H1 (cell line): ENCODE results near the gene SEMA3G. TPM values are rescaled to one million over a fixed set of nuclear protein-coding genes. Genes with fewer than 3 reads are reported as not detected.

Source experiments
- CTCF ChIA-PET: fragments of 300-600 bp; sonication (Branson Sonifier 250); formaldehyde crosslinking; loops from one replicate; lab custom pipeline; 2021; ENCODE audit not compliant: partially characterized antibody; lab: Charles Lee
- POLR2A ChIA-PET: fragments of 300-600 bp; sonication (Branson Sonifier 250); formaldehyde crosslinking; loops from one replicate; lab custom pipeline; 2021; ENCODE audit warnings: inconsistent platforms; ENCODE audit not compliant: partially characterized antibody; lab: Charles Lee
- DNase-seq, 2 experiments: peaks; one replicate each; pipeline versions ENCODE4 v3.0.0 to v3.0.0-alpha.2; 2010 to 2022; ENCODE audit warnings: low spot score in 2 of 2, low read depth in 1 of 2, mixed read lengths in 1 of 2
- FAIRE-seq: peaks from 2 replicates; lab custom pipeline; 2011; peaks lifted over from hg19 to GRCh38; lab: Jason Lieb, UNC
- H2AFZ ChIP-seq: 2 replicates; pipeline ENCODE4 v1.8.1; 2012; ENCODE audit warnings: low read length, inconsistent platforms
- H2AK5ac ChIP-seq: 2 replicates; pipeline ENCODE4 v1.6.1; 2013; ENCODE audit warnings: low read depth, low read length
- H2BK120ac ChIP-seq: replicated peaks from 2 replicates; pipeline ENCODE3; 2013; ENCODE audit warnings: low read depth, low read length, inconsistent platforms
- H2BK12ac ChIP-seq: 2 replicates; pipeline ENCODE4 v1.6.1; 2013; ENCODE audit warnings: low read depth, low read length
- H2BK15ac ChIP-seq: 2 replicates; pipeline ENCODE4 v1.6.1; 2013; ENCODE audit warnings: low read length
- H2BK20ac ChIP-seq: 2 replicates; pipeline ENCODE4 v1.6.1; 2013; ENCODE audit warnings: low read length
- H2BK5ac ChIP-seq: 2 replicates; pipeline ENCODE4 v1.6.1; 2013; ENCODE audit warnings: low read depth, low read length
- H3K14ac ChIP-seq: 2 replicates; pipeline ENCODE4 v1.6.1; 2013; ENCODE audit warnings: inconsistent platforms; ENCODE audit not compliant: insufficient read length
- H3K18ac ChIP-seq: 2 replicates; pipeline ENCODE4 v1.6.1; 2013; ENCODE audit warnings: low read length; ENCODE audit errors: extremely low read depth
- H3K23ac ChIP-seq: 2 replicates; pipeline ENCODE4 v1.6.1; 2013; ENCODE audit warnings: inconsistent platforms; ENCODE audit not compliant: insufficient read length
- H3K23me2 ChIP-seq: 2 replicates; pipeline ENCODE4 v1.6.1; 2013; ENCODE audit warnings: low read depth, low read length
- H3K27ac ChIP-seq: 2 replicates; pipeline ENCODE4 v1.6.1; 2011; ENCODE audit warnings: low read depth, low read length, inconsistent platforms
- H3K27me3 ChIP-seq, 4 experiments: replicated peaks in 1 of 4; 1 replicate in 1 of 4; 2 replicates in 3 of 4; pipeline versions ENCODE4 v1.6.1 to v1.8.1; 2011 to 2013; ENCODE audit warnings: low read length in 3 of 4, mild to moderate bottlenecking in 3 of 4, inconsistent platforms in 2 of 4, mixed read lengths in 2 of 4, moderate library complexity in 1 of 4; ENCODE audit not compliant: control insufficient read depth in 3 of 4, insufficient read depth in 3 of 4; ENCODE audit errors: extremely low read depth in 1 of 4
- H3K36me3 ChIP-seq, 4 experiments: 2 replicates each; pipeline versions ENCODE4 v1.6.1 to v1.8.1; 2011 to 2013; ENCODE audit warnings: mild to moderate bottlenecking in 4 of 4, low read length in 3 of 4, moderate library complexity in 2 of 4, control low read depth in 1 of 4, inconsistent platforms in 1 of 4; ENCODE audit not compliant: insufficient read depth in 4 of 4, control insufficient read depth in 2 of 4
- H3K4ac ChIP-seq: replicated peaks from 2 replicates; pipeline ENCODE3; 2013; ENCODE audit warnings: low read length, low read depth, mixed read lengths, inconsistent platforms; ENCODE audit not compliant: insufficient read length
- H3K4me1 ChIP-seq, 4 experiments: replicated peaks in 1 of 4; 1 replicate in 1 of 4; 2 replicates in 3 of 4; pipeline versions ENCODE4 v1.6.1 to v1.8.1; 2011 to 2013; ENCODE audit warnings: low read length in 3 of 4, inconsistent platforms in 2 of 4, mixed read lengths in 1 of 4; ENCODE audit not compliant: insufficient read depth in 4 of 4, control insufficient read depth in 3 of 4
- H3K4me2 ChIP-seq, 2 experiments: 2 replicates each; pipeline versions ENCODE4 v1.6.1 to v1.8.1; 2011 to 2013; ENCODE audit warnings: low read depth in 2 of 2, low read length in 2 of 2, control low read depth in 1 of 2, inconsistent platforms in 1 of 2, mild to moderate bottlenecking in 1 of 2; ENCODE audit not compliant: insufficient read depth in 1 of 2
- H3K4me3 ChIP-seq, 4 experiments: fragments of 200-600, 300-600 bp in 1 of 4; sonication (generic), shearing (Covaris generic), sonication (Bioruptor Twin) in 1 of 4; 2 replicates each; pipeline versions ENCODE4 v1.5.1 to v1.8.1; 2011 to 2016; ENCODE audit warnings: low read length in 4 of 4, low read depth in 3 of 4, control low read depth in 2 of 4, inconsistent platforms in 2 of 4, mild to moderate bottlenecking in 2 of 4, mixed read lengths in 1 of 4, moderate library complexity in 1 of 4; ENCODE audit not compliant: insufficient read depth in 2 of 4; ENCODE audit errors: extremely low read depth in 1 of 4
- H3K56ac ChIP-seq: replicated peaks from 2 replicates; pipeline ENCODE3; 2013; ENCODE audit warnings: low read depth, mild to moderate bottlenecking, mixed read lengths, low read length, inconsistent platforms; ENCODE audit not compliant: insufficient read length
- H3K79me1 ChIP-seq: 2 replicates; pipeline ENCODE4 v1.6.1; 2013; ENCODE audit warnings: low read depth, low read length, control low read depth
- H3K79me2 ChIP-seq, 2 experiments: 2 replicates each; pipeline versions ENCODE4 v1.6.1 to v1.8.1; 2012 to 2013; ENCODE audit warnings: low read length in 2 of 2, mild to moderate bottlenecking in 2 of 2, inconsistent platforms in 1 of 2; ENCODE audit not compliant: insufficient read depth in 2 of 2, control insufficient read depth in 1 of 2
- H3K9ac ChIP-seq, 4 experiments: replicated peaks in 1 of 4; 1 replicate in 1 of 4; 2 replicates in 3 of 4; pipeline versions ENCODE4 v1.6.1 to v1.8.1; 2011 to 2013; ENCODE audit warnings: low read depth in 3 of 4, low read length in 3 of 4, control low read depth in 2 of 4, mild to moderate bottlenecking in 2 of 4, moderate library complexity in 2 of 4, inconsistent platforms in 1 of 4; ENCODE audit errors: extremely low read depth in 1 of 4
- H3K9me3 ChIP-seq, 2 experiments: 2 replicates each; pipeline versions ENCODE4 v1.6.1 to v1.8.1; 2012 to 2013; ENCODE audit warnings: mild to moderate bottlenecking in 2 of 2, moderate library complexity in 2 of 2, control low read depth in 1 of 2, inconsistent platforms in 1 of 2, low read depth in 1 of 2, low read length in 1 of 2, mixed read lengths in 1 of 2; ENCODE audit not compliant: insufficient read depth in 2 of 2
- H4K20me1 ChIP-seq, 2 experiments: replicated peaks in 1 of 2; 2 replicates each; pipeline versions ENCODE3 to v1.8.1; 2011 to 2013; ENCODE audit warnings: inconsistent platforms in 2 of 2, low read length in 2 of 2, mild to moderate bottlenecking in 1 of 2; ENCODE audit not compliant: insufficient read depth in 2 of 2, control insufficient read depth in 1 of 2
- H4K5ac ChIP-seq: 2 replicates; pipeline ENCODE4 v1.6.1; 2013; ENCODE audit warnings: low read length, low read depth, mixed read lengths, inconsistent platforms; ENCODE audit not compliant: insufficient read length
- H4K8ac ChIP-seq: 2 replicates; pipeline ENCODE4 v1.8.0; 2013; ENCODE audit warnings: mild to moderate bottlenecking, moderate library complexity, low read length, inconsistent platforms; ENCODE audit not compliant: insufficient read depth; ENCODE audit errors: extremely low read depth
- H4K91ac ChIP-seq: replicated peaks from 2 replicates; pipeline ENCODE3; 2013; ENCODE audit warnings: low read length, mixed read lengths, inconsistent platforms; ENCODE audit not compliant: insufficient read length
- CHD1 ChIP-seq: IDR thresholded peaks from 2 replicates; pipeline ENCODE4 v1.6.1; 2012; ENCODE audit warnings: low read depth, low read length, improper control_type of control experiment
- CTCF ChIP-seq, 3 experiments: IDR thresholded peaks; 1 replicate in 2 of 3; 2 replicates in 1 of 3; pipeline versions ENCODE4 v1.5.1 to v1.6.1; 2011; ENCODE audit warnings: low read length in 3 of 3, mild to moderate bottlenecking in 3 of 3, inconsistent platforms in 2 of 3, low read depth in 1 of 3, moderate library complexity in 1 of 3; ENCODE audit not compliant: insufficient read depth in 1 of 3; ENCODE audit errors: control extremely low read depth in 1 of 3
- EGR1 ChIP-seq: IDR thresholded peaks from 2 replicates; pipeline ENCODE4 v1.6.1; 2011; ENCODE audit warnings: low read depth, low read length, borderline replicate concordance
- HDAC6 ChIP-seq: IDR thresholded peaks from one replicate; pipeline ENCODE4 v1.7.1; 2012; ENCODE audit warnings: low read depth, mild to moderate bottlenecking, inconsistent platforms, low read length, moderate library complexity
- KDM1A ChIP-seq: fragments of 200-600, 300-600 bp; sonication (generic); IDR thresholded peaks from 2 replicates; pipeline ENCODE4 v1.7.1; 2016; ENCODE audit warnings: mild to moderate bottlenecking, low read length, borderline replicate concordance
- KDM4A ChIP-seq: IDR thresholded peaks from one replicate; pipeline ENCODE4 v1.7.1; 2012; ENCODE audit warnings: low read depth, mild to moderate bottlenecking, moderate library complexity, low read length, inconsistent platforms; ENCODE audit not compliant: severe bottlenecking
- MAX ChIP-seq: IDR thresholded peaks from 2 replicates; pipeline ENCODE4 v1.6.1; 2012; ENCODE audit warnings: inconsistent platforms
- POLR2AphosphoS5 ChIP-seq: IDR thresholded peaks from 2 replicates; pipeline ENCODE4 v1.6.1; 2011; ENCODE audit warnings: low read depth, low read length
- SP2 ChIP-seq: IDR thresholded peaks from 2 replicates; pipeline ENCODE4 v1.6.1; 2012; ENCODE audit warnings: mild to moderate bottlenecking, low read length, inconsistent platforms
- SP4 ChIP-seq: IDR thresholded peaks from 2 replicates; pipeline ENCODE4 v1.6.1; 2012; ENCODE audit warnings: low read length, inconsistent platforms
- WGBS, 2 experiments: shearing (Covaris generic) in 1 of 2; methylation state at CpG; one replicate each; pipeline versions ENCODE4 v1.1.6 to v1.1.7; 2013 to 2015; ENCODE audit warnings: low lambda C conversion rate in 2 of 2, mixed read lengths in 2 of 2, inconsistent platforms in 1 of 2, low coverage in 1 of 2, missing lambda C conversion rate in 1 of 2; ENCODE audit not compliant: insufficient replicate concordance in 2 of 2, insufficient coverage in 1 of 2, insufficient read length in 1 of 2; ENCODE audit errors: extremely low coverage in 1 of 2, missing lambda C conversion rate in 1 of 2; 5-methylcytosine and 5-hydroxymethylcytosine counted together
- polyA plus RNA-seq, 7 experiments: library from polyadenylated mRNA; depleted of rRNA in 3 of 7; stranded (reverse) in 5 of 7; unstranded in 2 of 7; fragments of >200 nt in 5 of 7; fragments of 200-250 nt in 2 of 7; gene quantifications; 1 replicate in 5 of 7; 2 replicates in 1 of 7; 4 replicates in 1 of 7; pipeline versions ENCODE4 v1.2.1 to v1.2.3, GENCODE V29; 2011 to 2013; ENCODE audit warnings: missing spikeins in 2 of 7, mixed read lengths in 2 of 7
- total RNA-seq: library from RNA; stranded (reverse); fragmentation: NEBNext Ultra II Directional; extraction: Animal tissue kit (Norgen Biotek cat#: 25700); gene quantifications from 2 replicates; pipeline ENCODE4 v1.2.1, GENCODE V29; 2021

The SEMA3G gene
- total and polyA plus RNA-seq, 2 of the 8 experiments (the other 6 are each of a cell fraction or from before 2014, with no cell fraction given), result 0.95 to 1.5 TPM

GRCh38 chr3:52423173-52423572, 21.7 kb downstream of the SEMA3G start:
- Histone ChIP-seq H2BK20ac (no peak overlapping the region), H4K91ac (no peak overlapping the region), H3K23ac (no peak overlapping the region), H3K79me2 (no peaks in the 10 kb centered on the region), H2BK15ac (no peak overlapping the region), H4K8ac (no peak overlapping the region), H3K27me3 (no peaks in the 10 kb centered on the region), H2AFZ (no peak overlapping the region), H3K4me3 (no peak overlapping the region), H3K79me1 (no peaks in the 10 kb centered on the region), H2BK120ac (peak overlapping the region; percentile 18), H2BK12ac (0 out of 2 replicates have a peak overlapping the region, but pooled peaks have one; percentile 21), H3K23me2 (no peaks in the 10 kb centered on the region), H3K9me3 (no peaks in the 10 kb centered on the region), H3K4ac (no peak overlapping the region), H3K36me3 (no peaks in the 10 kb centered on the region), H4K20me1 (no peaks in the 10 kb centered on the region), H3K27ac (no peak overlapping the region), H2AK5ac (no peak overlapping the region), H3K56ac (no peak overlapping the region), H3K9ac (peak overlapping the region in 1 of 4 experiments; percentile 27; a peak in 1 of 7 replicates), H3K4me1 (peaks cover 0 to 3% (median 0%) of the 10 kb centered on the region in 4 experiments; a peak in 2 of 7 replicates), H3K14ac (no peak overlapping the region), H2BK5ac (no peak overlapping the region), H4K5ac (no peak overlapping the region), H3K4me2 (no peak overlapping the region), H3K18ac (no peak overlapping the region)
- WGBS, 2 experiments, result 87% methylated on average over 5 of the region's 5 CpGs; no CpG with 5 or more reads in 1 of the 2 experiments
- POLR2A ChIA-PET, result no interaction called here
- FAIRE-seq, result no peak
- CTCF ChIA-PET, result interaction anchor here (0.6 to 3.2 kb wide), 6 partner anchors 8 to 369 kb away, joined by 3 to 9 read pairs (median 4); no protein-coding TSS in a partner anchor
- DNase-seq, result no peak
- no peak for TF ChIP-seq SP2
- TF ChIP-seq KDM1A, result no peak
- no peak for TF ChIP-seq SP4
- no peak for TF ChIP-seq KDM4A
- TF ChIP-seq HDAC6, result no peak
- TF ChIP-seq CTCF (IDR thresholded peaks at IDR 0.05; ENCODE audit: control extremely low read depth in 1 of 3, insufficient read depth in 1 of 3, low read depth in 1 of 3, low read length in 3 of 3), result no peak
- TF ChIP-seq POLR2AphosphoS5, result no peak
- no peak for TF ChIP-seq CHD1
- no peak for TF ChIP-seq MAX
- no peak for TF ChIP-seq EGR1
